Measurements from ENCODE around the gene ANKDD1A. TPM values are rescaled to one million over a fixed set of nuclear protein-coding genes. Genes with fewer than 3 reads are reported as not detected.

Gene ANKDD1A
- total RNA-seq, 4 donors from 2014 or later: 1.3 to 2.8 (median 1.7) TPM

DNA sequence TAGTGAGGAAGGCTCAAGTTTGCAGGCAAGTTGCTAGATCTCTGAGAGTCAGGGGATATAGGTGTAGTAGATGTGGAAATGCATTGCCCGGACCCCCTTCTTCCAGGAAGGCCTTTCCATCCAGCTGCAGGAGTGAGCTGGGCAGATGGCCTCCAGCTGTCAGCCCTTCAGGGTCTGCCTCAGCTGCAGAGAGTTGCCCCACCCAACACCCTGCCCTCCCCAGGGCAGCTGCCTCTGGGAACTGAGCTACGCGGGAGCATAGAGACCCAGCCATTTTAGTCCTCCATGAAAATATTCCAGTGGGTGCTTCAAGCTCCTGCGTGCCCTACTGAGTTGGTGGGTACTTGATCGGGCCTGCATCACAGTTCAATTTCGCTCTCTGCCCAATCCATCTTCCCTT, 48.5 kb downstream of the ANKDD1A start:
- no peak overlapping the region for H3K4me3 ChIP-seq (ENCODE audit: low read depth, poor library complexity, severe bottlenecking)
- DNase-seq (ENCODE audit: low spot score in 2 of 2): no peak
- TF ChIP-seq POLR2A (IDR thresholded peaks at IDR 0.05): no peak
- TF ChIP-seq, protein P1, sequence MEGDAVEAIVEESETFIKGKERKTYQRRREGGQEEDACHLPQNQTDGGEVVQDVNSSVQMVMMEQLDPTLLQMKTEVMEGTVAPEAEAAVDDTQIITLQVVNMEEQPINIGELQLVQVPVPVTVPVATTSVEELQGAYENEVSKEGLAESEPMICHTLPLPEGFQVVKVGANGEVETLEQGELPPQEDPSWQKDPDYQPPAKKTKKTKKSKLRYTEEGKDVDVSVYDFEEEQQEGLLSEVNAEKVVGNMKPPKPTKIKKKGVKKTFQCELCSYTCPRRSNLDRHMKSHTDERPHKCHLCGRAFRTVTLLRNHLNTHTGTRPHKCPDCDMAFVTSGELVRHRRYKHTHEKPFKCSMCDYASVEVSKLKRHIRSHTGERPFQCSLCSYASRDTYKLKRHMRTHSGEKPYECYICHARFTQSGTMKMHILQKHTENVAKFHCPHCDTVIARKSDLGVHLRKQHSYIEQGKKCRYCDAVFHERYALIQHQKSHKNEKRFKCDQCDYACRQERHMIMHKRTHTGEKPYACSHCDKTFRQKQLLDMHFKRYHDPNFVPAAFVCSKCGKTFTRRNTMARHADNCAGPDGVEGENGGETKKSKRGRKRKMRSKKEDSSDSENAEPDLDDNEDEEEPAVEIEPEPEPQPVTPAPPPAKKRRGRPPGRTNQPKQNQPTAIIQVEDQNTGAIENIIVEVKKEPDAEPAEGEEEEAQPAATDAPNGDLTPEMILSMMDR (IDR thresholded peaks at IDR 0.05): no peak
- intact Hi-C loops (cut with DNase I; ENCODE audit: low total_unique reads): no loop called here
- 93 to 99% methylated on average over 6 of the region's 6 CpGs for WGBS, 2 donors

DNA sequence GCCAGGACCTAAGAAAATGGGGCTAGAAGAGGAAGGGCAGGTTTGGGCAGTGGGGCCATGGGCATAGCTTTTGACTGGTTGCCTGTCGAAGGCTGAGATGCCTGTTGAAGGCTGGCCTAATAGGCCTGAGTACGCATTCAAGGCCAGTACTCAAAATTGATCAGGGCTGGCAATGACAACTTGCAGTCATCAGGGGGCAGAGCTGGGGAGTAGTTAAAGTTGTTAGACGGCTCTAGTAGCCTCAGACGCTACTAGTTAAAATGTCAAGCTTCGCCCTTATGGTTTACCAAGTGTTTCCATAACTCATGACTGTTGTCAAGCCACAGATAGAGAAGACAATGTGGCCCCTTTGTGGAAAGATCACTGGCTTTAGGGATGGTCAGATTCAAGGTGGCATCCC, 49.3 kb downstream of the ANKDD1A start:
- no peak for DNase-seq (ENCODE audit: low spot score in 2 of 2)
- no peak for TF ChIP-seq POLR2A (IDR thresholded peaks at IDR 0.05)
- TF ChIP-seq, protein P1 (IDR thresholded peaks at IDR 0.05): no peak
- WGBS, 2 donors: 94 to 96% methylated on average over 5 of the region's 5 CpGs
- intact Hi-C loops (cut with DNase I; ENCODE audit: low total_unique reads): no loop called here
- H3K4me3 ChIP-seq (ENCODE audit: low read depth, poor library complexity, severe bottlenecking): no peak overlapping the region

- no peak for TF ChIP-seq POLR2A (IDR thresholded peaks at IDR 0.05)
- WGBS, 2 donors: 90 to 100% methylated on average over 1 of the region's 1 CpG
- DNase-seq (ENCODE audit: low spot score in 2 of 2): no peak
- intact Hi-C loops (cut with DNase I; ENCODE audit: low total_unique reads): no loop called here
- no peak overlapping the region for H3K4me3 ChIP-seq (ENCODE audit: low read depth, poor library complexity, severe bottlenecking)
Observed at GRCh38 chr15:64969401-64969800, 57.7 kb downstream of the ANKDD1A start.

- no peak for TF ChIP-seq POLR2A (IDR thresholded peaks at IDR 0.05)
- TF ChIP-seq, protein P1 (IDR thresholded peaks at IDR 0.05): no peak
- WGBS, 2 donors: 89 to 92% methylated on average over 7 of the region's 7 CpGs
- H3K4me3 ChIP-seq (ENCODE audit: low read depth, poor library complexity, severe bottlenecking): no peak overlapping the region
- no peak for DNase-seq (ENCODE audit: low spot score in 2 of 2)
- intact Hi-C loops (cut with DNase I; ENCODE audit: low total_unique reads): no loop called here
Observed at GRCh38 chr15:64970698-64971097, 59.0 kb downstream of the ANKDD1A start.

GRCh38 chr15:64975390-64975789, 63.7 kb downstream of the ANKDD1A start:
- TF ChIP-seq POLR2A (IDR thresholded peaks at IDR 0.05): no peak
- TF ChIP-seq, protein P1 (IDR thresholded peaks at IDR 0.05): no peak
- no peak for DNase-seq (ENCODE audit: low spot score in 2 of 2)
- 86 to 87% methylated on average over 5 of the region's 5 CpGs for WGBS, 2 donors
- intact Hi-C loops (cut with DNase I; ENCODE audit: low total_unique reads): no loop called here
- no peak overlapping the region for H3K4me3 ChIP-seq (ENCODE audit: low read depth, poor library complexity, severe bottlenecking)

GRCh38 chr15:64979252-64979710, 67.6 kb downstream of the ANKDD1A start:
- no peak for DNase-seq (ENCODE audit: low spot score in 2 of 2)
- WGBS, 2 donors: 84 to 87% methylated on average over 7 of the region's 7 CpGs
- intact Hi-C loops (cut with DNase I; ENCODE audit: low total_unique reads): no loop called here

More at GRCh38 chr15:64979252-64979710, 67.6 kb downstream of the ANKDD1A start:
- TF ChIP-seq POLR2A (IDR thresholded peaks at IDR 0.05): no peak
- TF ChIP-seq, protein P1 (IDR thresholded peaks at IDR 0.05): no peak
- no peak overlapping the region for H3K4me3 ChIP-seq (ENCODE audit: low read depth, poor library complexity, severe bottlenecking)

Measured in lower leg skin (tissue), 4 donors.